ENCODE measurements around the gene FRMD5.

GRCh38 chr15:43877371-43877770, 317.7 kb downstream of the FRMD5 start:
- TF ChIP-seq, protein P1, sequence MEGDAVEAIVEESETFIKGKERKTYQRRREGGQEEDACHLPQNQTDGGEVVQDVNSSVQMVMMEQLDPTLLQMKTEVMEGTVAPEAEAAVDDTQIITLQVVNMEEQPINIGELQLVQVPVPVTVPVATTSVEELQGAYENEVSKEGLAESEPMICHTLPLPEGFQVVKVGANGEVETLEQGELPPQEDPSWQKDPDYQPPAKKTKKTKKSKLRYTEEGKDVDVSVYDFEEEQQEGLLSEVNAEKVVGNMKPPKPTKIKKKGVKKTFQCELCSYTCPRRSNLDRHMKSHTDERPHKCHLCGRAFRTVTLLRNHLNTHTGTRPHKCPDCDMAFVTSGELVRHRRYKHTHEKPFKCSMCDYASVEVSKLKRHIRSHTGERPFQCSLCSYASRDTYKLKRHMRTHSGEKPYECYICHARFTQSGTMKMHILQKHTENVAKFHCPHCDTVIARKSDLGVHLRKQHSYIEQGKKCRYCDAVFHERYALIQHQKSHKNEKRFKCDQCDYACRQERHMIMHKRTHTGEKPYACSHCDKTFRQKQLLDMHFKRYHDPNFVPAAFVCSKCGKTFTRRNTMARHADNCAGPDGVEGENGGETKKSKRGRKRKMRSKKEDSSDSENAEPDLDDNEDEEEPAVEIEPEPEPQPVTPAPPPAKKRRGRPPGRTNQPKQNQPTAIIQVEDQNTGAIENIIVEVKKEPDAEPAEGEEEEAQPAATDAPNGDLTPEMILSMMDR (IDR thresholded peaks at IDR 0.05; ENCODE audit: borderline replicate concordance, extremely low read depth, low read length, poor library complexity, severe bottlenecking): no peak
- TF ChIP-seq EZH2 (IDR thresholded peaks at IDR 0.05; ENCODE audit: borderline replicate concordance, low read depth, low read length, severe bottlenecking): no peak
